ENCODE results near the gene PLK2. TPM values are rescaled to one million over a fixed set of nuclear protein-coding genes. Genes with fewer than 3 reads are reported as not detected.

Gene PLK2
- total and polyA plus RNA-seq, 8 donors = 45.5 to 329 (median 254) TPM

GRCh38 chr5:58411372-58411771, 48.5 kb downstream of the PLK2 start:
- H3K36me3 ChIP-seq = no peaks in the 10 kb centered on the region
- no peak overlapping the region for H3K27ac ChIP-seq
- no peak for DNase-seq
- ATAC-seq = no peak
- intact Hi-C loops (cut with DNase I) = no loop called here
- no peak overlapping the region for H3K4me3 ChIP-seq
- TF ChIP-seq CTCF (IDR thresholded peaks at IDR 0.05) = no peak
- no peaks in the 10 kb centered on the region for H3K27me3 ChIP-seq
- no peaks in the 10 kb centered on the region for H3K4me1 ChIP-seq
- H3K9me3 ChIP-seq = no peaks in the 10 kb centered on the region

GRCh38 chr5:58410441-58410840, 49.4 kb downstream of the PLK2 start:
- Histone ChIP-seq H3K4me3 (no peak overlapping the region), H3K4me1 (no peaks in the 10 kb centered on the region), H3K27me3 (no peaks in the 10 kb centered on the region), H3K27ac (no peak overlapping the region), H3K9me3 (no peaks in the 10 kb centered on the region), H3K36me3 (no peaks in the 10 kb centered on the region)
- DNase-seq (peak in 2 of 4 donors; percentile 23 to 51), ATAC-seq (peak; percentile 82)
- intact Hi-C loops (cut with DNase I) = no loop called here
- TF ChIP-seq CTCF (IDR thresholded peaks at IDR 0.05) = no peak

- Histone ChIP-seq H3K9me3 (no peaks in the 10 kb centered on the region), H3K27me3 (no peaks in the 10 kb centered on the region), H3K4me3 (no peak overlapping the region), H3K27ac (no peak overlapping the region), H3K4me1 (no peaks in the 10 kb centered on the region), H3K36me3 (no peaks in the 10 kb centered on the region)
- intact Hi-C loops (cut with DNase I) = no loop called here
- ATAC-seq (no peak), DNase-seq (no peak)
- no peak for TF ChIP-seq CTCF (IDR thresholded peaks at IDR 0.05)
These were observed 52.7 kb downstream of the PLK2 start for GRCh38 chr5:58407042-58407719.

- DNase-seq = no peak
- no peak overlapping the region for H3K4me3 ChIP-seq
These were observed 53.5 kb downstream of the PLK2 start for GRCh38 chr5:58406394-58406793.

GRCh38 chr5:58405175-58405574, 54.7 kb downstream of the PLK2 start:
- Histone ChIP-seq H3K36me3 (no peaks in the 10 kb centered on the region), H3K27ac (no peak overlapping the region), H3K27me3 (no peaks in the 10 kb centered on the region), H3K4me3 (no peak overlapping the region), H3K4me1 (no peaks in the 10 kb centered on the region), H3K9me3 (no peaks in the 10 kb centered on the region)
- ATAC-seq (no peak), DNase-seq (no peak)
- no peak for TF ChIP-seq CTCF (IDR thresholded peaks at IDR 0.05)
- intact Hi-C loops (cut with DNase I) = no loop called here

More at GRCh38 chr5:58406394-58406793, 53.5 kb downstream of the PLK2 start:
- no peaks in the 10 kb centered on the region for H3K9me3 ChIP-seq
- no peak for TF ChIP-seq CTCF (IDR thresholded peaks at IDR 0.05)
- H3K4me1 ChIP-seq = no peaks in the 10 kb centered on the region
- no peak for ATAC-seq
- no peak overlapping the region for H3K27ac ChIP-seq
- H3K27me3 ChIP-seq = no peaks in the 10 kb centered on the region
- intact Hi-C loops (cut with DNase I) = no loop called here
- H3K36me3 ChIP-seq = no peaks in the 10 kb centered on the region

All from left lung (tissue), 10 donors.